ENCODE measurements around the gene HNRNPA2B1.

DNA sequence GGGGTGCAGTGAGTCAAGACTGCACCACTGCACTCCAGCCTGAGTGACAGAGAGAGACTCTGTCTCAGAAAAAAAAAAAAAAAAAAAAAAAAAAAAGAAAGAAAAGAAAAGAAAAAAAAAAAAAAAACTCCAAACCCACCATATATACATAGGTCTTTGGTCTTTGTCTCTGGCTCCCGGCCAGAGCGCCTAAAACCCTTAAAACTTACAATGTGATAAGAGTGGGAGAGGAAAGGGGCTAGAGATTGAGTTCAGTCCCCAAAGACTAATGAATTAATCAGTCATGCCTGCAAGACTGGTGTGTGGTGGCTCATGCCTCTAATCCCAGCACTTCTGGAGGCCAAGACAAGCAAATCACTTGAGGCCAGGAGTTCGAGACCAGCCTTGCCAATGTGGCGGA is 55.3 kb downstream of the HNRNPA2B1 start:
- no peak for TF ChIP-seq CTCF (IDR thresholded peaks at IDR 0.05)
- no peak for TF ChIP-seq POLR2A (IDR thresholded peaks at IDR 0.05)

All from prostate gland (tissue), 2 donors.